H1 (cell line): ENCODE data around the gene H2BK1. TPM values are rescaled to one million over a fixed set of nuclear protein-coding genes. Genes with fewer than 3 reads are reported as not detected.

Experiments
- CTCF ChIA-PET: fragments of 300-600 bp; sonication (Branson Sonifier 250); formaldehyde crosslinking; loops from one replicate; lab custom pipeline; 2021; ENCODE audit not compliant: partially characterized antibody; lab: Charles Lee
- POLR2A ChIA-PET: fragments of 300-600 bp; sonication (Branson Sonifier 250); formaldehyde crosslinking; loops from one replicate; lab custom pipeline; 2021; ENCODE audit warnings: inconsistent platforms; ENCODE audit not compliant: partially characterized antibody; lab: Charles Lee
- DNase-seq, 2 experiments: peaks; one replicate each; pipeline versions ENCODE4 v3.0.0 to v3.0.0-alpha.2; 2010 to 2022; ENCODE audit warnings: low spot score in 2 of 2, low read depth in 1 of 2, mixed read lengths in 1 of 2
- FAIRE-seq: peaks from 2 replicates; lab custom pipeline; 2011; peaks lifted over from hg19 to GRCh38; lab: Jason Lieb, UNC
- H2AFZ ChIP-seq: 2 replicates; pipeline ENCODE4 v1.8.1; 2012; ENCODE audit warnings: low read length, inconsistent platforms
- H2AK5ac ChIP-seq: 2 replicates; pipeline ENCODE4 v1.6.1; 2013; ENCODE audit warnings: low read depth, low read length
- H2BK120ac ChIP-seq: replicated peaks from 2 replicates; pipeline ENCODE3; 2013; ENCODE audit warnings: low read depth, low read length, inconsistent platforms
- H2BK12ac ChIP-seq: 2 replicates; pipeline ENCODE4 v1.6.1; 2013; ENCODE audit warnings: low read depth, low read length
- H2BK15ac ChIP-seq: 2 replicates; pipeline ENCODE4 v1.6.1; 2013; ENCODE audit warnings: low read length
- H2BK20ac ChIP-seq: 2 replicates; pipeline ENCODE4 v1.6.1; 2013; ENCODE audit warnings: low read length
- H2BK5ac ChIP-seq: 2 replicates; pipeline ENCODE4 v1.6.1; 2013; ENCODE audit warnings: low read depth, low read length
- H3K14ac ChIP-seq: 2 replicates; pipeline ENCODE4 v1.6.1; 2013; ENCODE audit warnings: inconsistent platforms; ENCODE audit not compliant: insufficient read length
- H3K18ac ChIP-seq: 2 replicates; pipeline ENCODE4 v1.6.1; 2013; ENCODE audit warnings: low read length; ENCODE audit errors: extremely low read depth
- H3K23ac ChIP-seq: 2 replicates; pipeline ENCODE4 v1.6.1; 2013; ENCODE audit warnings: inconsistent platforms; ENCODE audit not compliant: insufficient read length
- H3K23me2 ChIP-seq: 2 replicates; pipeline ENCODE4 v1.6.1; 2013; ENCODE audit warnings: low read depth, low read length
- H3K27ac ChIP-seq: 2 replicates; pipeline ENCODE4 v1.6.1; 2011; ENCODE audit warnings: low read depth, low read length, inconsistent platforms
- H3K27me3 ChIP-seq, 4 experiments: replicated peaks in 1 of 4; 1 replicate in 1 of 4; 2 replicates in 3 of 4; pipeline versions ENCODE4 v1.6.1 to v1.8.1; 2011 to 2013; ENCODE audit warnings: low read length in 3 of 4, mild to moderate bottlenecking in 3 of 4, inconsistent platforms in 2 of 4, mixed read lengths in 2 of 4, moderate library complexity in 1 of 4; ENCODE audit not compliant: control insufficient read depth in 3 of 4, insufficient read depth in 3 of 4; ENCODE audit errors: extremely low read depth in 1 of 4
- H3K36me3 ChIP-seq, 4 experiments: 2 replicates each; pipeline versions ENCODE4 v1.6.1 to v1.8.1; 2011 to 2013; ENCODE audit warnings: mild to moderate bottlenecking in 4 of 4, low read length in 3 of 4, moderate library complexity in 2 of 4, control low read depth in 1 of 4, inconsistent platforms in 1 of 4; ENCODE audit not compliant: insufficient read depth in 4 of 4, control insufficient read depth in 2 of 4
- H3K4ac ChIP-seq: replicated peaks from 2 replicates; pipeline ENCODE3; 2013; ENCODE audit warnings: low read length, low read depth, mixed read lengths, inconsistent platforms; ENCODE audit not compliant: insufficient read length
- H3K4me1 ChIP-seq, 4 experiments: replicated peaks in 1 of 4; 1 replicate in 1 of 4; 2 replicates in 3 of 4; pipeline versions ENCODE4 v1.6.1 to v1.8.1; 2011 to 2013; ENCODE audit warnings: low read length in 3 of 4, inconsistent platforms in 2 of 4, mixed read lengths in 1 of 4; ENCODE audit not compliant: insufficient read depth in 4 of 4, control insufficient read depth in 3 of 4
- H3K4me2 ChIP-seq, 2 experiments: 2 replicates each; pipeline versions ENCODE4 v1.6.1 to v1.8.1; 2011 to 2013; ENCODE audit warnings: low read depth in 2 of 2, low read length in 2 of 2, control low read depth in 1 of 2, inconsistent platforms in 1 of 2, mild to moderate bottlenecking in 1 of 2; ENCODE audit not compliant: insufficient read depth in 1 of 2
- H3K4me3 ChIP-seq, 4 experiments: fragments of 200-600, 300-600 bp in 1 of 4; sonication (generic), shearing (Covaris generic), sonication (Bioruptor Twin) in 1 of 4; 2 replicates each; pipeline versions ENCODE4 v1.5.1 to v1.8.1; 2011 to 2016; ENCODE audit warnings: low read length in 4 of 4, low read depth in 3 of 4, control low read depth in 2 of 4, inconsistent platforms in 2 of 4, mild to moderate bottlenecking in 2 of 4, mixed read lengths in 1 of 4, moderate library complexity in 1 of 4; ENCODE audit not compliant: insufficient read depth in 2 of 4; ENCODE audit errors: extremely low read depth in 1 of 4
- H3K56ac ChIP-seq: replicated peaks from 2 replicates; pipeline ENCODE3; 2013; ENCODE audit warnings: low read depth, mild to moderate bottlenecking, mixed read lengths, low read length, inconsistent platforms; ENCODE audit not compliant: insufficient read length
- H3K79me1 ChIP-seq: 2 replicates; pipeline ENCODE4 v1.6.1; 2013; ENCODE audit warnings: low read depth, low read length, control low read depth
- H3K79me2 ChIP-seq, 2 experiments: 2 replicates each; pipeline versions ENCODE4 v1.6.1 to v1.8.1; 2012 to 2013; ENCODE audit warnings: low read length in 2 of 2, mild to moderate bottlenecking in 2 of 2, inconsistent platforms in 1 of 2; ENCODE audit not compliant: insufficient read depth in 2 of 2, control insufficient read depth in 1 of 2
- H3K9ac ChIP-seq, 4 experiments: replicated peaks in 1 of 4; 1 replicate in 1 of 4; 2 replicates in 3 of 4; pipeline versions ENCODE4 v1.6.1 to v1.8.1; 2011 to 2013; ENCODE audit warnings: low read depth in 3 of 4, low read length in 3 of 4, control low read depth in 2 of 4, mild to moderate bottlenecking in 2 of 4, moderate library complexity in 2 of 4, inconsistent platforms in 1 of 4; ENCODE audit errors: extremely low read depth in 1 of 4
- H3K9me3 ChIP-seq, 2 experiments: 2 replicates each; pipeline versions ENCODE4 v1.6.1 to v1.8.1; 2012 to 2013; ENCODE audit warnings: mild to moderate bottlenecking in 2 of 2, moderate library complexity in 2 of 2, control low read depth in 1 of 2, inconsistent platforms in 1 of 2, low read depth in 1 of 2, low read length in 1 of 2, mixed read lengths in 1 of 2; ENCODE audit not compliant: insufficient read depth in 2 of 2
- H4K20me1 ChIP-seq, 2 experiments: replicated peaks in 1 of 2; 2 replicates each; pipeline versions ENCODE3 to v1.8.1; 2011 to 2013; ENCODE audit warnings: inconsistent platforms in 2 of 2, low read length in 2 of 2, mild to moderate bottlenecking in 1 of 2; ENCODE audit not compliant: insufficient read depth in 2 of 2, control insufficient read depth in 1 of 2
- H4K5ac ChIP-seq: 2 replicates; pipeline ENCODE4 v1.6.1; 2013; ENCODE audit warnings: low read length, low read depth, mixed read lengths, inconsistent platforms; ENCODE audit not compliant: insufficient read length
- H4K8ac ChIP-seq: 2 replicates; pipeline ENCODE4 v1.8.0; 2013; ENCODE audit warnings: mild to moderate bottlenecking, moderate library complexity, low read length, inconsistent platforms; ENCODE audit not compliant: insufficient read depth; ENCODE audit errors: extremely low read depth
- H4K91ac ChIP-seq: replicated peaks from 2 replicates; pipeline ENCODE3; 2013; ENCODE audit warnings: low read length, mixed read lengths, inconsistent platforms; ENCODE audit not compliant: insufficient read length
- ASH2L ChIP-seq: fragments of 200-600, 300-600 bp; sonication (generic); IDR thresholded peaks from one replicate; pipeline ENCODE4 v1.7.1; 2017; ENCODE audit warnings: low read length
- BCL11A ChIP-seq, 2 experiments: IDR thresholded peaks; one replicate each; pipeline ENCODE4 v1.6.1; 2011; ENCODE audit warnings: low read depth in 2 of 2, low read length in 2 of 2, mild to moderate bottlenecking in 2 of 2
- BRCA1 ChIP-seq: IDR thresholded peaks from 2 replicates; pipeline ENCODE4 v1.6.1; 2012; ENCODE audit warnings: low read depth, low read length, improper control_type of control experiment
- CBX8 ChIP-seq: fragments of 300-800, 300-1000 bp; sonication (generic); IDR thresholded peaks from 2 replicates; pipeline ENCODE4 v1.7.1; 2016; ENCODE audit warnings: low read depth, low read length, borderline replicate concordance
- CHD1 ChIP-seq: IDR thresholded peaks from 2 replicates; pipeline ENCODE4 v1.6.1; 2012; ENCODE audit warnings: low read depth, low read length, improper control_type of control experiment
- CTBP2 ChIP-seq: IDR thresholded peaks from 2 replicates; pipeline ENCODE4 v1.7.0; 2011; ENCODE audit warnings: borderline replicate concordance, mild to moderate bottlenecking, moderate library complexity, mixed read lengths, low read length; ENCODE audit not compliant: insufficient read depth, insufficient read length
- FOSL1 ChIP-seq: IDR thresholded peaks from 2 replicates; pipeline ENCODE4 v1.6.1; 2011; ENCODE audit warnings: mild to moderate bottlenecking, low read depth, low read length, moderate library complexity; ENCODE audit not compliant: insufficient read depth
- GTF2F1 ChIP-seq: IDR thresholded peaks from 2 replicates; pipeline ENCODE4 v1.6.1; 2012; ENCODE audit warnings: low read depth, low read length, improper control_type of control experiment, borderline replicate concordance
- KDM1A ChIP-seq: fragments of 200-600, 300-600 bp; sonication (generic); IDR thresholded peaks from 2 replicates; pipeline ENCODE4 v1.7.1; 2016; ENCODE audit warnings: mild to moderate bottlenecking, low read length, borderline replicate concordance
- KDM4A ChIP-seq: IDR thresholded peaks from one replicate; pipeline ENCODE4 v1.7.1; 2012; ENCODE audit warnings: low read depth, mild to moderate bottlenecking, moderate library complexity, low read length, inconsistent platforms; ENCODE audit not compliant: severe bottlenecking
- POLR2A ChIP-seq, 2 experiments: IDR thresholded peaks; 1 replicate in 1 of 2; 2 replicates in 1 of 2; pipeline ENCODE4 v1.6.1; 2011; ENCODE audit warnings: low read depth in 2 of 2, low read length in 2 of 2, mild to moderate bottlenecking in 2 of 2; ENCODE audit errors: control extremely low read depth in 1 of 2
- RXRA ChIP-seq: IDR thresholded peaks from 2 replicates; pipeline ENCODE4 v1.6.1; 2011; ENCODE audit warnings: low read depth, mild to moderate bottlenecking, low read length, moderate library complexity; ENCODE audit not compliant: insufficient read depth
- TBP ChIP-seq: IDR thresholded peaks from 2 replicates; pipeline ENCODE4 v1.6.1; 2011; ENCODE audit warnings: low read depth, low read length, improper control_type of control experiment
- WGBS, 2 experiments: shearing (Covaris generic) in 1 of 2; methylation state at CpG; one replicate each; pipeline versions ENCODE4 v1.1.6 to v1.1.7; 2013 to 2015; ENCODE audit warnings: low lambda C conversion rate in 2 of 2, mixed read lengths in 2 of 2, inconsistent platforms in 1 of 2, low coverage in 1 of 2, missing lambda C conversion rate in 1 of 2; ENCODE audit not compliant: insufficient replicate concordance in 2 of 2, insufficient coverage in 1 of 2, insufficient read length in 1 of 2; ENCODE audit errors: extremely low coverage in 1 of 2, missing lambda C conversion rate in 1 of 2; 5-methylcytosine and 5-hydroxymethylcytosine counted together
- polyA plus RNA-seq, 7 experiments: library from polyadenylated mRNA; depleted of rRNA in 3 of 7; stranded (reverse) in 5 of 7; unstranded in 2 of 7; fragments of >200 nt in 5 of 7; fragments of 200-250 nt in 2 of 7; gene quantifications; 1 replicate in 5 of 7; 2 replicates in 1 of 7; 4 replicates in 1 of 7; pipeline versions ENCODE4 v1.2.1 to v1.2.3, GENCODE V29; 2011 to 2013; ENCODE audit warnings: missing spikeins in 2 of 7, mixed read lengths in 2 of 7
- total RNA-seq: library from RNA; stranded (reverse); fragmentation: NEBNext Ultra II Directional; extraction: Animal tissue kit (Norgen Biotek cat#: 25700); gene quantifications from 2 replicates; pipeline ENCODE4 v1.2.1, GENCODE V29; 2021

The H2BK1 gene
- total and polyA plus RNA-seq, 2 of the 8 experiments (the other 6 are each of a cell fraction or from before 2014, with no cell fraction given), result not detected

DNA sequence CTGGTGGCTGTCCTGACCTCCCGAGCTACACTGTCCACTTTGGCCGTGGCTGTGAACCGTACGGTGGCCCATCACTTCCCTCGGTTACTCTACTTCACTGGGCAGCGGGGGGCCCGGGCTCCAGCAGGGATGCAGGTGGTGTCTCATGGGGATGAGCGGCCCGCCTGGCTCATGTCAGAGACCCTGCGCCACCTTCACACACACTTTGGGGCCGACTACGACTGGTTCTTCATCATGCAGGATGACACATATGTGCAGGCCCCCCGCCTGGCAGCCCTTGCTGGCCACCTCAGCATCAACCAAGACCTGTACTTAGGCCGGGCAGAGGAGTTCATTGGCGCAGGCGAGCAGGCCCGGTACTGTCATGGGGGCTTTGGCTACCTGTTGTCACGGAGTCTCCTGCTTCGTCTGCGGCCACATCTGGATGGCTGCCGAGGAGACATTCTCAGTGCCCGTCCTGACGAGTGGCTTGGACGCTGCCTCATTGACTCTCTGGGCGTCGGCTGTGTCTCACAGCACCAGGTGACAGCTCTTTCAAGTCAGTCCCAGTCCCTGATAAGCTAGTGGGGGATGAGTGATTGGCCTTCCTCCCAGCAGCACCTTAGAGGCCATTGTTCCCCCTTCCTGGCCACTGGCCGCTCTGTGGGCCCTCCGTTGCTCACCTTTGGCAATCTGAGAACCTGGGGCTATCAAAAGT is 25.0 kb upstream of the H2BK1 start:
- H3K79me1 ChIP-seq, result peaks cover 14% of the 10 kb centered on the region
- peaks cover 0 to 17% of the 10 kb centered on the region in 2 experiments for H4K20me1 ChIP-seq
- no peak overlapping the region for H2AFZ ChIP-seq
- H4K5ac ChIP-seq, result no peak overlapping the region
- POLR2A ChIA-PET, result interaction anchor here (1.2 kb wide), 1 partner anchor 14 kb away, joined by 3 read pairs; no protein-coding TSS in a partner anchor
- no peak overlapping the region for H2BK12ac ChIP-seq
- no peak overlapping the region for H3K9ac ChIP-seq
- H2BK5ac ChIP-seq, result no peak overlapping the region
- H2BK15ac ChIP-seq, result no peak overlapping the region
- no peak overlapping the region for H4K91ac ChIP-seq
- H2BK20ac ChIP-seq, result no peak overlapping the region
- H3K27ac ChIP-seq, result no peak overlapping the region
- no peak overlapping the region for H3K4me3 ChIP-seq
- no peak overlapping the region for H2BK120ac ChIP-seq
- H3K79me2 ChIP-seq, result peaks cover 4 to 23% of the 10 kb centered on the region in 2 experiments; a peak in 3 of 4 replicates
- no peaks in the 10 kb centered on the region for H3K9me3 ChIP-seq
- H3K4me1 ChIP-seq, result peaks cover 3 to 7% (median 5%) of the 10 kb centered on the region in 4 experiments; a peak in 5 of 7 replicates
- CTCF ChIA-PET, result interaction anchor here (0.6 to 6.8 kb wide), 8 partner anchors 9 to 129 kb away, joined by 3 to 71 read pairs (median 4); no protein-coding TSS in a partner anchor
- no peak overlapping the region for H4K8ac ChIP-seq
- no peak for DNase-seq
- no peak overlapping the region for H3K4me2 ChIP-seq
- no peak overlapping the region for H3K14ac ChIP-seq
- WGBS, 2 experiments, result 89% methylated on average over 26 of the region's 28 CpGs; no CpG with 5 or more reads in 1 of the 2 experiments
- H3K18ac ChIP-seq, result no peak overlapping the region
- H3K27me3 ChIP-seq, result no peaks in the 10 kb centered on the region
- FAIRE-seq, result no peak
- peaks cover 13% of the 10 kb centered on the region for H3K23me2 ChIP-seq
- no peak overlapping the region for H3K4ac ChIP-seq
- peaks cover 8 to 24% (median 11%) of the 10 kb centered on the region in 4 experiments; a peak in 7 of 8 replicates for H3K36me3 ChIP-seq
- H3K23ac ChIP-seq, result no peak overlapping the region
- no peak for TF ChIP-seq ASH2L
- TF ChIP-seq POLR2A (IDR thresholded peaks at IDR 0.05; ENCODE audit: control extremely low read depth in 1 of 2, low read depth in 2 of 2, low read length in 2 of 2), result no peak
- no peak for TF ChIP-seq GTF2F1
- TF ChIP-seq CBX8, result no peak
- no peak for TF ChIP-seq KDM1A
- TF ChIP-seq RXRA, result no peak
- no peak for TF ChIP-seq CHD1
- TF ChIP-seq KDM4A, result no peak
- no peak for TF ChIP-seq CTBP2
- TF ChIP-seq TBP, result no peak
- TF ChIP-seq BCL11A (IDR thresholded peaks at IDR 0.05; ENCODE audit: low read depth in 2 of 2, low read length in 2 of 2), result no peak
- TF ChIP-seq FOSL1, result no peak
- no peak for TF ChIP-seq BRCA1
- H3K56ac ChIP-seq, result no peak overlapping the region
- no peak overlapping the region for H2AK5ac ChIP-seq
